Endothelial cell of umbilical vein (primary cell): ENCODE measurements around the gene TMEM178A. TPM values are rescaled to one million over a fixed set of nuclear protein-coding genes. Genes with fewer than 3 reads are reported as not detected.

Experiments
- BruUV-seq: library from RNA; stranded (reverse); fragments of 400-500 nt; replicated peaks from 2 replicates; lab custom pipeline; 2021; lab: Mats Ljungman, UMichigan
- CTCF ChIA-PET: fragments of 300-600, 350-600 bp; sonication (Branson Sonifier 250); formaldehyde crosslinking; loops from one replicate; lab custom pipeline; 2021; ENCODE audit warnings: antibody characterized with exemption, inconsistent platforms; lab: Charles Lee
- POLR2A ChIA-PET: fragments of 300-600, 350-600 bp; sonication (Branson Sonifier 250); formaldehyde crosslinking; loops from one replicate; lab custom pipeline; 2021; ENCODE audit warnings: antibody characterized with exemption, inconsistent platforms; lab: Charles Lee
- DNase-seq: peaks from one replicate; pipeline ENCODE4 v3.0.0-alpha.2; 2011; ENCODE audit warnings: low read depth, low spot score
- FAIRE-seq: peaks from 2 replicates; lab custom pipeline; 2011; peaks lifted over from hg19 to GRCh38; lab: Jason Lieb, UNC
- H2AFZ ChIP-seq: 2 replicates; pipeline ENCODE4 v1.6.0; 2012; ENCODE audit warnings: low read depth, low read length, control low read depth, inconsistent platforms
- H3K27ac ChIP-seq: 2 replicates; pipeline ENCODE4 v1.5.1; 2011; ENCODE audit warnings: low read depth, mild to moderate bottlenecking, control low read depth, low read length, moderate library complexity; ENCODE audit not compliant: insufficient read depth
- H3K27me3 ChIP-seq, 2 experiments: 2 replicates each; pipeline versions ENCODE4 v1.6.0 to v1.6.1; 2011; ENCODE audit warnings: low read length in 2 of 2, mixed read lengths in 1 of 2; ENCODE audit not compliant: control insufficient read depth in 2 of 2, insufficient read depth in 2 of 2
- H3K36me3 ChIP-seq, 2 experiments: 2 replicates in 1 of 2; 3 replicates in 1 of 2; pipeline ENCODE4 v1.5.1; 2011; ENCODE audit warnings: low read length in 2 of 2, mild to moderate bottlenecking in 1 of 2, moderate library complexity in 1 of 2; ENCODE audit not compliant: control insufficient read depth in 2 of 2, insufficient read depth in 2 of 2; ENCODE audit errors: extremely low read depth in 1 of 2
- H3K4me1 ChIP-seq: 3 replicates; pipeline ENCODE4 v1.5.1; 2011; ENCODE audit warnings: mild to moderate bottlenecking, low read length; ENCODE audit not compliant: control insufficient read depth, insufficient read depth; ENCODE audit errors: extremely low read depth
- H3K4me2 ChIP-seq: 2 replicates; pipeline ENCODE4 v1.6.1; 2011; ENCODE audit warnings: low read length, control low read depth, mixed read lengths; ENCODE audit not compliant: insufficient read depth
- H3K4me3 ChIP-seq, 3 experiments: fragments of 200-600 bp in 1 of 3; sonication (generic), shearing (Covaris generic) in 1 of 3; replicated peaks in 1 of 3; 2 replicates each; pipeline ENCODE4 v1.5.1; 2011 to 2016; ENCODE audit warnings: control low read depth in 3 of 3, low read length in 3 of 3, mild to moderate bottlenecking in 2 of 3, inconsistent platforms in 1 of 3, low read depth in 1 of 3, moderate library complexity in 1 of 3; ENCODE audit not compliant: insufficient read depth in 1 of 3
- H3K79me2 ChIP-seq: 2 replicates; pipeline ENCODE4 v1.6.0; 2012; ENCODE audit warnings: low read length, inconsistent platforms; ENCODE audit not compliant: control insufficient read depth, insufficient read depth
- H3K9ac ChIP-seq: replicated peaks from 2 replicates; pipeline ENCODE3; 2011; ENCODE audit warnings: low read length, control low read depth; ENCODE audit not compliant: insufficient read depth; ENCODE audit errors: extremely low read depth
- H3K9me1 ChIP-seq: replicated peaks from 3 replicates; pipeline ENCODE4 v1.6.0; 2011; ENCODE audit warnings: mild to moderate bottlenecking, low read length; ENCODE audit not compliant: control insufficient read depth, insufficient read depth; ENCODE audit errors: extremely low read depth
- H3K9me3 ChIP-seq: replicated peaks from 2 replicates; pipeline ENCODE4 v1.5.1; 2012; ENCODE audit warnings: low read length, inconsistent platforms; ENCODE audit not compliant: control insufficient read depth, insufficient read depth
- H4K20me1 ChIP-seq: replicated peaks from 2 replicates; pipeline ENCODE3; 2011; ENCODE audit warnings: mild to moderate bottlenecking, low read length; ENCODE audit not compliant: control insufficient read depth, insufficient read depth; ENCODE audit errors: extremely low read depth
- CTCF ChIP-seq, 2 donors: IDR thresholded peaks; 1 replicate in 1 of 2; 2 replicates in 1 of 2; pipeline ENCODE4 v1.5.1; 2011; ENCODE audit warnings: low read length in 2 of 2, mild to moderate bottlenecking in 2 of 2, moderate library complexity in 2 of 2, control low read depth in 1 of 2, inconsistent platforms in 1 of 2, low read depth in 1 of 2; ENCODE audit not compliant: insufficient read depth in 1 of 2; ENCODE audit errors: extremely low read depth in 1 of 2
- EZH2 ChIP-seq: IDR thresholded peaks from 2 replicates; pipeline ENCODE4 v1.6.1; 2012; ENCODE audit warnings: borderline replicate concordance, low read depth, mild to moderate bottlenecking, moderate library complexity, low read length, inconsistent platforms; ENCODE audit not compliant: severe bottlenecking
- FOS ChIP-seq: IDR thresholded peaks from 2 replicates; pipeline ENCODE4 v1.6.1; 2011; ENCODE audit warnings: mild to moderate bottlenecking, low read length, moderate library complexity, borderline replicate concordance; ENCODE audit not compliant: insufficient read depth
- GATA2 ChIP-seq: IDR thresholded peaks from 2 replicates; pipeline ENCODE4 v1.7.0; 2011; ENCODE audit warnings: low read depth, mild to moderate bottlenecking, moderate library complexity, mixed read lengths, low read length; ENCODE audit not compliant: insufficient read length, insufficient read depth
- JUN ChIP-seq: IDR thresholded peaks from 2 replicates; pipeline ENCODE4 v1.6.1; 2011; ENCODE audit warnings: borderline replicate concordance, low read depth; ENCODE audit not compliant: insufficient read length, insufficient read depth
- MYC ChIP-seq: IDR thresholded peaks from one replicate; pipeline ENCODE4 v1.6.1; 2011; ENCODE audit warnings: mild to moderate bottlenecking, low read depth, low read length
- POLR2A ChIP-seq: IDR thresholded peaks from 2 replicates; pipeline ENCODE4 v1.6.1; 2012; ENCODE audit warnings: low read depth, mild to moderate bottlenecking, control low read depth, low read length
- POLR2AphosphoS5 ChIP-seq: IDR thresholded peaks from 2 replicates; pipeline ENCODE4 v1.6.1; 2012; ENCODE audit warnings: low read depth, mild to moderate bottlenecking, control low read depth, low read length, moderate library complexity; ENCODE audit not compliant: insufficient read depth
- dilution Hi-C: fragments of 300-500 bp; cut with MboI; formaldehyde crosslinking; loops from one replicate; pipeline ENCODE4 v1.15.0; 2019; ENCODE audit warnings: low sequenced_read_pairs; ENCODE audit not compliant: extremely low pct_ligation_motif_present
- intact Hi-C: fragments of 100-400 bp; cut with micrococcal nuclease; formaldehyde crosslinking; loops from one replicate; pipeline ENCODE4 v1.10.0; 2022
- polyA plus RNA-seq, 4 experiments: library from polyadenylated mRNA; depleted of rRNA in 3 of 4; stranded (reverse) in 3 of 4; unstranded in 1 of 4; fragments of >200 nt; gene quantifications; 2 replicates each; pipeline versions ENCODE4 v1.2.1 to v1.2.3, GENCODE V29; 2011 to 2012; ENCODE audit warnings: missing spikeins in 1 of 4
- total RNA-seq: library from RNA; stranded (reverse); gene quantifications from 2 replicates; pipeline ENCODE4 v1.2.3, GENCODE V29; 2021
- TF ChIP-seq, protein P1 (sequence below): IDR thresholded peaks from 2 replicates; pipeline ENCODE4 v1.6.1; 2011; ENCODE audit not compliant: insufficient read depth, insufficient read length

The TMEM178A gene
- total and polyA plus RNA-seq, 2 donors (not counting 3 experiments of a cell fraction or from before 2014, with no cell fraction given): 1.5 to 2.8 TPM

DNA sequence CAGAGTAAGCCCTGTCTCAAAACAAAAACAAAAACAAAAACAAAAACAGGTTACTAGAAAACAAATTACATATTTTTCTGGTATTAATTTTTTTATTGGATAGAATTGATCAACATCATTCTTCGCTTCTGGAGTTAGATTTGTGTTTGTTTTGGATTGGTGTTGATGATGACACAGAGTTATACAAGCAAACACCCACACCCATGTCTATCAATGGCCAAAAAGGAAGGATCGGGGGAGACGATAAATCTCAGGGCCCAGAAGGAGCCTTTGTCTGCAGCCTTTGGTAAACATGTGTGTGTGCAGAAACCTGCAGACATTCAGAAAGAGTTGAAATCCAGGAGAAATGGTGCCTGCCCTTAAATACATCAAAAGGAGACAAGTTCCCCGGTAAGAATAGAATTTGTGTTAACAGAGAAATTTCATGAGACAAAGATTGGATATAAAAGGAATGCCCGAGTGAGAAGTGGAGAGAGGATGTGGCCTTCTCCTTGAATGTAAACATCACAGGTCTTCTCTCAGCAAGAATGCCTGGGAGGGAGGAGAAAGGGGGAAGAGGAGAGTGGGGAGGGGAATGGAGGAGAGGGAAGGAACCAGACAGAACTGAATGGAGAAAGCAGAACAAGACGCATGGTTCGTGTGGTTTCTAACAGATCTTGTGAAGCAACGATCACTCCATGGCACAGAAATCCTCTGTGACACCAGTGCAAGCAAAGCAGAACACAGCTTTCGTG is 40.4 kb upstream of the TMEM178A start:
- Histone ChIP-seq H3K9ac (no peak overlapping the region), H3K79me2 (no peaks in the 10 kb centered on the region), H2AFZ (no peak overlapping the region), H3K9me3 (no peaks in the 10 kb centered on the region), H3K36me3 (no peaks in the 10 kb centered on the region), H3K4me2 (no peak overlapping the region), H3K27me3 (peaks cover 0 to 1% of the 10 kb centered on the region in 2 experiments), H3K9me1 (no peaks in the 10 kb centered on the region), H3K4me1 (peaks cover 3% of the 10 kb centered on the region), H4K20me1 (no peaks in the 10 kb centered on the region), H3K4me3 (no peak overlapping the region), H3K27ac (no peak overlapping the region)
- BruUV-seq: no TSS peak
- DNase-seq (no peak), FAIRE-seq (no peak)
- TF ChIP-seq JUN (no peak), POLR2A (no peak), MYC (no peak), CTCF (IDR thresholded peaks at IDR 0.05; ENCODE audit: extremely low read depth in 1 of 2, insufficient read depth in 1 of 2, low read depth in 1 of 2, low read length in 2 of 2) (no peak), FOS (no peak), GATA2 (no peak), EZH2 (no peak), POLR2AphosphoS5 (no peak)
- TF ChIP-seq, protein P1, sequence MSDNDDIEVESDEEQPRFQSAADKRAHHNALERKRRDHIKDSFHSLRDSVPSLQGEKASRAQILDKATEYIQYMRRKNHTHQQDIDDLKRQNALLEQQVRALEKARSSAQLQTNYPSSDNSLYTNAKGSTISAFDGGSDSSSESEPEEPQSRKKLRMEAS: no peak
- intact Hi-C loops (no loop called here), dilution Hi-C loops (no loop called here)
- ChIA-PET CTCF (no interaction called here), POLR2A (no interaction called here)
